ENCODE results near the gene PCDH15. TPM values are rescaled to one million over a fixed set of nuclear protein-coding genes. Genes with fewer than 3 reads are reported as not detected.

The PCDH15 gene
- total RNA-seq, 4 donors from 2014 or later = not detected

DNA sequence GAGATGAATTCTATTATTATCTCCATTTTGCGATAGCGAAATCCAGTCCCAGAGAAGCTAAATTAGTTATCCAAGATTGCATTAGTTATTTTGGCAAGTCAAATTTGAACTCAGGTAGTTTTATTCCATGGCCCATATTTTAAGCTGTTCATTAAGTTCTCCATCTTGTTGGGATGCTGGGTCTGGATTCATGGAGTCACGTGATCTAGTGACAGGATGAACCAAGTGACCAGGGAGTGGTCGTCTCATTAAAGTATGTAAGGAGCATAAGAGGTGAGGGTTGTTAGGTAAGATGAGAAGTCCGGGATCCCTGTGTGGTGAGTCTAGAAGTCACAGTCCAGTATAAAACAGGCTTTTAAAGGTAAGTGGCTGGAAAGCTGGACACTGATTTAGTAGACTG, 740.5 kb downstream of the PCDH15 start:
- Histone ChIP-seq H3K9me3 (peaks cover 0 to 7% (median 0%) of the 10 kb centered on the region in 4 donors), H3K27me3 (no peaks in the 10 kb centered on the region), H3K27ac (no peak overlapping the region), H3K4me3 (no peak overlapping the region), H3K36me3 (no peaks in the 10 kb centered on the region), H3K4me1 (no peaks in the 10 kb centered on the region)
- TF ChIP-seq POLR2A (IDR thresholded peaks at IDR 0.05) (no peak), CTCF (IDR thresholded peaks at IDR 0.05) (no peak), EP300 (IDR thresholded peaks at IDR 0.05) (no peak)
- DNase-seq (ENCODE audit: low spot score in 2 of 2) = no peak
- 96 to 97% methylated on average over 5 of the region's 5 CpGs for WGBS, 2 donors

DNA sequence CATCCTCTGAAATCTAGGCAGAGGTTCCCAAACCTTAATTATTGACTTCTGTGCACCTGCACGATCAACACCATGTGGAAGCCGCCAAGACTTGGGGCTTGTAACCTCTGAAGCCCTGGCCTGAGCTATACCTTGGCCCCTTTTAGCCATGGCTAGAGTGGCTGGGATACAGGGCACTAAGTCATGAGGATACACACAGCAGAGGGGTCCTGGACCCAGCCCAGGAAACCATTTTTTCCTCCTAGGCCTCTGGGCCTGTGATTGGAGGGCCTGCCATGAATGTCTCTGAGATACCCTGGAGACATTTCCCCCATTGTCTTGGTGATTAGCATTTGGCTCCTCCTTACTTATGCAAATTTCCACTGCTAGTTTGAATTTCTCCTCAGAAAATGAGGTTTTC, 743.7 kb downstream of the PCDH15 start:
- 85 to 88% methylated on average over 2 of the region's 2 CpGs for WGBS, 2 donors
- Histone ChIP-seq H3K27me3 (no peaks in the 10 kb centered on the region), H3K36me3 (no peaks in the 10 kb centered on the region), H3K4me3 (no peak overlapping the region), H3K27ac (no peak overlapping the region), H3K9me3 (peaks cover 0 to 7% (median 0%) of the 10 kb centered on the region in 4 donors), H3K4me1 (no peaks in the 10 kb centered on the region)
- TF ChIP-seq CTCF (IDR thresholded peaks at IDR 0.05) = no peak
- no peak for TF ChIP-seq POLR2A (IDR thresholded peaks at IDR 0.05)
- no peak for TF ChIP-seq EP300 (IDR thresholded peaks at IDR 0.05)
- no peak for DNase-seq (ENCODE audit: low spot score in 2 of 2)

- DNase-seq (ENCODE audit: low spot score in 2 of 2) = no peak
- WGBS, 2 donors = 92 to 95% methylated on average over 5 of the region's 5 CpGs
- no peak for TF ChIP-seq EP300 (IDR thresholded peaks at IDR 0.05)
- no peak for TF ChIP-seq CTCF (IDR thresholded peaks at IDR 0.05)
- TF ChIP-seq POLR2A (IDR thresholded peaks at IDR 0.05) = no peak
- Histone ChIP-seq H3K27me3 (no peaks in the 10 kb centered on the region), H3K4me3 (no peak overlapping the region), H3K36me3 (no peaks in the 10 kb centered on the region), H3K9me3 (no peaks in the 10 kb centered on the region), H3K27ac (no peak overlapping the region), H3K4me1 (no peaks in the 10 kb centered on the region)
Observed at GRCh38 chr10:54026340-54026739, 774.7 kb downstream of the PCDH15 start.

- peaks cover 0 to 7% (median 0%) of the 10 kb centered on the region in 4 donors for H3K9me3 ChIP-seq
- TF ChIP-seq CTCF (IDR thresholded peaks at IDR 0.05) = no peak
- no peak for TF ChIP-seq EP300 (IDR thresholded peaks at IDR 0.05)
- no peak for TF ChIP-seq POLR2A (IDR thresholded peaks at IDR 0.05)
- WGBS, 2 donors = 100% methylated on average over 1 of the region's 1 CpG
- no peak overlapping the region for H3K4me3 ChIP-seq
- no peak overlapping the region for H3K27ac ChIP-seq
- H3K36me3 ChIP-seq = no peaks in the 10 kb centered on the region
- no peaks in the 10 kb centered on the region for H3K27me3 ChIP-seq
- no peaks in the 10 kb centered on the region for H3K4me1 ChIP-seq
- DNase-seq (ENCODE audit: low spot score in 2 of 2) = no peak
Observed at GRCh38 chr10:54011117-54011516, 789.9 kb downstream of the PCDH15 start.

DNA sequence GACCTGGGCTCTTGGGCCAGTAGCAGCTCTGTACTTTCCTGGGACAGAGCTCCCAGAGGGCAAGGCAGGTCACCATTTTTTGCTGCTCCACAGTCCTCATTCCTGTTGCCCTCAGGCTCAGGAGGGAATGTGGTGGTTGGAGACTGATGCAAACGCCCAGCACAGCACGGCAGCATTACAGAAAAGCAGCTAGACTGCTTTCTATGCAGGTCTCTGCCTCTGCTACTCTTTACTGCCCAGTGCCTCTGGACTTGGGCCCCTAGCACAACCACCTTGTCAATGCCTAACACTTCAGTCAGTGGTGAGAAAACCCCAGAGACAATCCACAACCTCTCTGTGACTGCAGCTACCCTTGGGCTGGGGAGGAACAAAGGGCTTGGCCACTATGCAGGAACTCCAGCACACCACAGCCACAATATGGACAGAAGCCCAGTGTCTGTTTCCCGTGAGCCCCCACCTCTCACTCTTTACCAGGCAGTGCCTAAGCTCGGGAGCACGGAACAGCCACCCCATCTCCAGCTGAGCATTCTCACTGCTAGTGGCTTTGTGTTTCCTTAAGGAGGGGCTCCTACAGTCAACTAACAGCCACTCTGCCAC, 790.6 kb downstream of the PCDH15 start:
- TF ChIP-seq CTCF (IDR thresholded peaks at IDR 0.05) (no peak), POLR2A (IDR thresholded peaks at IDR 0.05) (no peak), EP300 (IDR thresholded peaks at IDR 0.05) (no peak)
- 69 to 83% methylated on average over 5 of the region's 5 CpGs for WGBS, 2 donors
- no peak for DNase-seq (ENCODE audit: low spot score in 2 of 2)
- Histone ChIP-seq H3K4me3 (no peak overlapping the region), H3K27me3 (no peaks in the 10 kb centered on the region), H3K9me3 (peaks cover 0 to 7% (median 0%) of the 10 kb centered on the region in 4 donors), H3K36me3 (no peaks in the 10 kb centered on the region), H3K27ac (no peak overlapping the region), H3K4me1 (no peaks in the 10 kb centered on the region)
